ENCODE results near the gene MACF1. TPM values are rescaled to one million over a fixed set of nuclear protein-coding genes. Genes with fewer than 3 reads are reported as not detected.
A peak's percentile ranks its signal among the peaks of the same experiment; 100 is the strongest.

MACF1 gene
- total RNA-seq, 1 donor from 2014 or later: 296 TPM

DNA sequence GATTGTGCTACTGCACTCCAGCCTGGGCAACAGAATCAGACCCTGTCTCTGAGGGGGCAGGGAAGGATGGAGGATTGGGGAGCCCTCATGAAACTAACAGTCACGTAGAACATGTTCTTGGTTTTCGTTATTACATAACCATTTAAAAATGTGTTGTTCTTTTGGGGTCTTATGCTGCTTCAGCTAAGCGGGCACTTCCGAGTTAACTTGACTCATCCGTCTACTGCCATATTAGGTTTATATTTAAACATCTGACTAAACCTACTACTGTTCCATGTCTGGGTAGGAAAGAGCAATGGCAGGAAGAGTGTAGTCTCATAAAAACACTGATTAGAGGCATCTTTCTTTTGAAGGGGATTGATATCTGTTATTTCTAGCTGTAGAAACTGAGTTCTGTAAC lies 227.4 kb downstream of the MACF1 start:
- DNase-seq (ENCODE audit: low read depth): no peak
- TF ChIP-seq, protein P1, sequence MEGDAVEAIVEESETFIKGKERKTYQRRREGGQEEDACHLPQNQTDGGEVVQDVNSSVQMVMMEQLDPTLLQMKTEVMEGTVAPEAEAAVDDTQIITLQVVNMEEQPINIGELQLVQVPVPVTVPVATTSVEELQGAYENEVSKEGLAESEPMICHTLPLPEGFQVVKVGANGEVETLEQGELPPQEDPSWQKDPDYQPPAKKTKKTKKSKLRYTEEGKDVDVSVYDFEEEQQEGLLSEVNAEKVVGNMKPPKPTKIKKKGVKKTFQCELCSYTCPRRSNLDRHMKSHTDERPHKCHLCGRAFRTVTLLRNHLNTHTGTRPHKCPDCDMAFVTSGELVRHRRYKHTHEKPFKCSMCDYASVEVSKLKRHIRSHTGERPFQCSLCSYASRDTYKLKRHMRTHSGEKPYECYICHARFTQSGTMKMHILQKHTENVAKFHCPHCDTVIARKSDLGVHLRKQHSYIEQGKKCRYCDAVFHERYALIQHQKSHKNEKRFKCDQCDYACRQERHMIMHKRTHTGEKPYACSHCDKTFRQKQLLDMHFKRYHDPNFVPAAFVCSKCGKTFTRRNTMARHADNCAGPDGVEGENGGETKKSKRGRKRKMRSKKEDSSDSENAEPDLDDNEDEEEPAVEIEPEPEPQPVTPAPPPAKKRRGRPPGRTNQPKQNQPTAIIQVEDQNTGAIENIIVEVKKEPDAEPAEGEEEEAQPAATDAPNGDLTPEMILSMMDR (conservative IDR thresholded peaks at IDR 0.05; ENCODE audit: low read depth, low read length): no peak
- H3K4me3 ChIP-seq (ENCODE audit: low read depth, low read length): no peak overlapping the region

DNA sequence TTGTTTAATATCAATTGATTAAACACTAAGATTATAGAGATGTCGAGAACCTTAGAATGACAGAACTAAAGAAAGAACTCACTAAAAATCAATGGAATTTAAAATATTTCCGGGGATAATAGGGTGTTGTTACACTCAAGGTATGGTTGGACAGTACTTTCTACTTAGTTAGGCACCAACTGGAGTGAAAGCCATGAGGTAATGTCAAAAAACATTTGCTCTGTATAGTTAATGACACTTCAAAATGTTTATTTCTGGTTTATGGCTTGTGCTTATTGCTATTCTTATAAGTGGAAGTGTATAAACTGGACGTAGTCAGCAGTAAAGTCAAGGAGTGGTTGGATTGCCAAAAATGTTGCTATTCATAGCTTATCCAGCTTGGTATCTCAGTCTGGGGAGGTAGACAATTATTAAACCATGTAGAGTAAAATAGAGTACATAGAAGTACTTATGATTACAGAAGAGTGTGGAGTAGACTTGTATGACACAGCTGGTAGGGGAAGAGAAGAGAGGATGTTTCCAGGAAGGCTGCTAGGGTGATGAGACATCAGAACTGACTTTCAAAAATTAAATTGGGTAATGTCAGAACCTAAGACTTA lies 230.4 kb downstream of the MACF1 start:
- no peak overlapping the region for H3K4me3 ChIP-seq (ENCODE audit: low read depth, low read length)
- DNase-seq (ENCODE audit: low read depth): peak; percentile 63
- TF ChIP-seq, protein P1 (conservative IDR thresholded peaks at IDR 0.05; ENCODE audit: low read depth, low read length): no peak

DNA sequence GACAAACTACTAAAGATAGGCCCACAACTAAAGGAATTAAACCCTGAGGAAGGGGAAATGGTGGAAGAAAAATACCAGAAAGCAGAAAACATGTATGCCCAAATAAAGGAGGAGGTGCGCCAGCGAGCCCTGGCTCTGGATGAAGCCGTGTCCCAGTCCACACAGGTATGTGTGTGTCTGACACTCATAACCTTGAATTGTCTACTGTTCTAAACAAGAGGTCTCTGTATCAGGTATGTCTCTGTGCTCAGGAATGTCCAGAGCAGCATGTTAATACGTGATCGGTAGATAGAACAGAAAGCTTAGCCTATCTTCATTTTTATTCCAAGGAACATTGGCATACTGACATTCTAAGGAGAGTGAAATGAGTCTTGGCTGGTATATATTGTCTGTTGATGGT lies 231.1 kb downstream of the MACF1 start:
- TF ChIP-seq, protein P1 (conservative IDR thresholded peaks at IDR 0.05; ENCODE audit: low read depth, low read length): no peak
- H3K4me3 ChIP-seq (ENCODE audit: low read depth, low read length): no peak overlapping the region
- no peak for DNase-seq (ENCODE audit: low read depth)

GRCh38 chr1:39436842-39437241 lies 232.3 kb downstream of the MACF1 start:
- no peak for DNase-seq (ENCODE audit: low read depth)
- H3K4me3 ChIP-seq (ENCODE audit: low read depth, low read length): no peak overlapping the region
- TF ChIP-seq, protein P1 (conservative IDR thresholded peaks at IDR 0.05; ENCODE audit: low read depth, low read length): no peak

GRCh38 chr1:39438042-39438441 lies 233.5 kb downstream of the MACF1 start:
- no peak for DNase-seq (ENCODE audit: low read depth)
- no peak overlapping the region for H3K4me3 ChIP-seq (ENCODE audit: low read depth, low read length)
- TF ChIP-seq, protein P1 (conservative IDR thresholded peaks at IDR 0.05; ENCODE audit: low read depth, low read length): no peak

DNA sequence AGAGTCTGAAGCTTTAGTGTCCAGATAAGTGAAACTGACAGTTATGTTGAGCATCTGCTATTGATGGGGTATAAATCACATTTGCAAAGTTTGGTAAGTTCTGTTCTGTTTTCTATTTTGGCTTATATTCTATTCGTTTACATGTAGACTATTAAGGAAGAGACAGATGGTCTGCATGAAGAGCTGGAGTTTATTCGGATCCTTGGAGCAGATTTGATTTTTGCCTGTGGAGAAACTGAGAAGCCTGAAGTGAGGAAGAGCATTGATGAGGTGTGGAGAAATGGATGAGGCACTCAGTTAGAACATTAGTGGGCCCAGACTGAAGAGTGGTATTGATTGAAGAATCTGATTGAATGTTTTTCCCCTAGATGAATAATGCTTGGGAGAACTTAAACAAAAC lies 236.4 kb downstream of the MACF1 start:
- no peak overlapping the region for H3K4me3 ChIP-seq (ENCODE audit: low read depth, low read length)
- TF ChIP-seq, protein P1 (conservative IDR thresholded peaks at IDR 0.05; ENCODE audit: low read depth, low read length): no peak
- no peak for DNase-seq (ENCODE audit: low read depth)

- H3K4me3 ChIP-seq (ENCODE audit: low read depth, low read length): no peak overlapping the region
- TF ChIP-seq, protein P1 (conservative IDR thresholded peaks at IDR 0.05; ENCODE audit: low read depth, low read length): no peak
- no peak for DNase-seq (ENCODE audit: low read depth)
Observed at GRCh38 chr1:39441797-39442196, 237.3 kb downstream of the MACF1 start.

All from epithelial cell of proximal tubule (primary cell).